Esophagus squamous epithelium (tissue), 5 donors: ENCODE measurements around the gene KIAA1671. TPM values are rescaled to one million over a fixed set of nuclear protein-coding genes. Genes with fewer than 3 reads are reported as not detected.

Experiments
- DNase-seq: peaks from one replicate; lab custom pipeline; 2025; lab: John Stamatoyannopoulos, UW
- H3K27ac ChIP-seq, 4 donors: fragments of 200-600 bp; sonication (generic); one replicate each; pipeline ENCODE4 v1.5.1; 2016 to 2019; ENCODE audit warnings: mild to moderate bottlenecking in 1 of 4
- H3K27me3 ChIP-seq, 4 donors: fragments of 200-600 bp; sonication (generic); 1 replicate in 3 of 4; 2 replicates in 1 of 4; pipeline versions ENCODE4 v1.5.1 to v1.6.0; 2017 to 2021; ENCODE audit warnings: antibody characterized with exemption in 1 of 4
- H3K36me3 ChIP-seq, 3 donors: fragments of 200-600 bp; sonication (generic); one replicate each; pipeline ENCODE4 v1.5.1; 2016 to 2019
- H3K4me1 ChIP-seq, 3 donors: fragments of 200-600 bp; sonication (generic); one replicate each; pipeline ENCODE4 v1.5.1; 2017 to 2019
- H3K4me3 ChIP-seq, 4 donors: fragments of 200-600 bp; sonication (generic); 1 replicate in 3 of 4; 2 replicates in 1 of 4; pipeline ENCODE4 v1.5.1; 2016 to 2019; ENCODE audit warnings: mild to moderate bottlenecking in 2 of 4, moderate library complexity in 1 of 4
- H3K9me3 ChIP-seq, 3 donors: fragments of 200-600 bp; sonication (generic); one replicate each; pipeline ENCODE4 v1.5.1; 2016 to 2019
- POLR2A ChIP-seq, 4 donors: fragments of 450-650 bp; IDR thresholded peaks; one replicate each; pipeline ENCODE4 v1.6.1; 2017; ENCODE audit warnings: antibody characterized with exemption in 4 of 4, mild to moderate bottlenecking in 4 of 4, moderate library complexity in 3 of 4
- WGBS, 2 donors: methylation state at CpG; one replicate each; pipeline ENCODE4 v1.1.5; 2018; 5-methylcytosine and 5-hydroxymethylcytosine counted together
- intact Hi-C: fragments of 100-400 bp; cut with DNase I; formaldehyde crosslinking; loops from one replicate; pipeline ENCODE4 v1.15.0; 2022
- total RNA-seq, 4 donors: library from RNA; depleted of rRNA; stranded (reverse); fragments of >200 nt; gene quantifications; one replicate each; pipeline ENCODE4 v1.1.0, GENCODE V29; 2016
- TF ChIP-seq, protein P1 (sequence below), 6 experiments: fragments of 450-650 bp in 4 of 6; fragments of 200-600 bp in 2 of 6; sonication (generic) in 2 of 6; IDR thresholded peaks; one replicate each; pipeline ENCODE4 v1.5.1; 2016 to 2019; ENCODE audit warnings: antibody characterized with exemption in 6 of 6, mild to moderate bottlenecking in 4 of 6, moderate library complexity in 4 of 6
- donor health status: DM: yes; HTN: yes; CAD: no.

KIAA1671 gene
- total RNA-seq, 4 donors from 2014 or later: 43.1 to 73.2 (median 47.5) TPM

DNA sequence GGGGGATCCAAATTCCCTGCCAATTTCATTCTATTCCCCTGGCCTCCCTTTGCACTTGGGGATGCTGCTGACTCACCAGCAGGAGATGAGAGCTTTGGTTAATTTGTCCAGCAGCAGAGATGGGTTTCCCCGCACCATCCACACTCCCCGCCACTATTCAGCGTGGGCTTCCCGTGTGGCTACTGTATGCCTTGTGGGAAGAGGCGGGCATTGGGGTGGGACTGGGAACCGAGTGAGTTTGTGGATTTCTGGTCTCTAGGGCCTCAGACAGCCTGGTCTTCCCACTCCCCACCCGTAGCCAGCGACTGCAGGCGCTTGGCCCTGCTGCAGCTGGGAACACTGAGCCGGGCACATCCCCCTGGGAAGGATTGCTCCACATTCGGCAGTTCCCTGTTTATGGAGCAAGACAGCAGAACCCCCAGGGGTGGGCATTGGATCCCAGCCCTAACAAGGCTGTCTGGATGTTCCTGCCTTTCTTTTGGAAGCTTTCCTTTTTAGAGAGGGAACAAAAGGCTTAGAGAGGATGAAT lies 23.4 kb downstream of the KIAA1671 start:
- intact Hi-C loops: no loop called here
- DNase-seq: no peak
- no peaks in the 10 kb centered on the region for H3K27me3 ChIP-seq
- H3K4me3 ChIP-seq: peak overlapping the region in 2 of 4 donors; percentile 2 to 5
- no peaks in the 10 kb centered on the region for H3K9me3 ChIP-seq
- H3K36me3 ChIP-seq: no peaks in the 10 kb centered on the region
- TF ChIP-seq POLR2A (IDR thresholded peaks at IDR 0.05): no peak
- TF ChIP-seq, protein P1, sequence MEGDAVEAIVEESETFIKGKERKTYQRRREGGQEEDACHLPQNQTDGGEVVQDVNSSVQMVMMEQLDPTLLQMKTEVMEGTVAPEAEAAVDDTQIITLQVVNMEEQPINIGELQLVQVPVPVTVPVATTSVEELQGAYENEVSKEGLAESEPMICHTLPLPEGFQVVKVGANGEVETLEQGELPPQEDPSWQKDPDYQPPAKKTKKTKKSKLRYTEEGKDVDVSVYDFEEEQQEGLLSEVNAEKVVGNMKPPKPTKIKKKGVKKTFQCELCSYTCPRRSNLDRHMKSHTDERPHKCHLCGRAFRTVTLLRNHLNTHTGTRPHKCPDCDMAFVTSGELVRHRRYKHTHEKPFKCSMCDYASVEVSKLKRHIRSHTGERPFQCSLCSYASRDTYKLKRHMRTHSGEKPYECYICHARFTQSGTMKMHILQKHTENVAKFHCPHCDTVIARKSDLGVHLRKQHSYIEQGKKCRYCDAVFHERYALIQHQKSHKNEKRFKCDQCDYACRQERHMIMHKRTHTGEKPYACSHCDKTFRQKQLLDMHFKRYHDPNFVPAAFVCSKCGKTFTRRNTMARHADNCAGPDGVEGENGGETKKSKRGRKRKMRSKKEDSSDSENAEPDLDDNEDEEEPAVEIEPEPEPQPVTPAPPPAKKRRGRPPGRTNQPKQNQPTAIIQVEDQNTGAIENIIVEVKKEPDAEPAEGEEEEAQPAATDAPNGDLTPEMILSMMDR (IDR thresholded peaks at IDR 0.05): no peak
- peak overlapping the region; percentile 90 to 98 (median 96) for H3K27ac ChIP-seq
- WGBS, 2 donors: 20 to 22% methylated on average over 2 to 11 of the region's 11 CpGs
- peaks cover 35 to 90% (median 46%) of the 10 kb centered on the region in 3 donors for H3K4me1 ChIP-seq

DNA sequence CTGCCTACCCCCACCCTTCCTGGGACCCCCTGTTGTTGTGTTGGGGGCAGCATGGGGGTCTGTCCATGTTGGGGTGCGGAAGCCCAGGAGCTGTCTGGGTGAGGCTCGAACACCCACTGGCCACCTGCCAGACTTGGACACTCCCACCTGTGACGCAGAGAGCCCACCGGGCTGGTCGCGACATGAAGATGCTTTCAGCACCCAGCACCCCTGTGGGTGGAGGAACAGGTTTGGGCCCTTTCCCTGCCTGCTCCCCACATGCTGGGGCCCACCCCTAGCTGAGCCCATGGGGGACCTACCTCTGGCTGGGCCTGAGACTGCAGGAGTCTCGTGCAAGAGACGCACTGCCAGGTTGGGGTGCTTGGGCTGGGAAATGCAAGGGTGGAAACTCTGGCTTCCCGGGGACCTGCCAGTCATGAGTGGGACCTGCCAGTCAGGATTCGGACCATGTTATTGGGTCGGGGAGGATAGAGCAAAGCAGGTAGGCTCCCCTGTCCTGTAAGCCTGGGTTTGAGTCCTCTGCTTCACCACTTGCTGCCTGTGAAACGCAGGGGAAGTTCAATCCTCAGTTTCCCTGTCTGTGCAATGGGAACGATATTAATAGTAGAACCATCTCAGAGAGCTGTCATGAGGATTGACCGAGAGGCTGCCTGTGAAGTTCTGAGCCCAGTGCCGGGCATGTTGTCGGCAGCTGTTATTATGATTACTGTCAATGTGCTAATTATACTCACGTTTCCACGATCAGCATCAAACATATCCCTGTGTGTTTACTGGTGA lies 24.1 kb downstream of the KIAA1671 start:
- H3K9me3 ChIP-seq: no peaks in the 10 kb centered on the region
- intact Hi-C loops: no loop called here
- no peak for DNase-seq
- H3K36me3 ChIP-seq: no peaks in the 10 kb centered on the region
- H3K4me3 ChIP-seq: peak overlapping the region in 2 of 4 donors; percentile 5 to 28
- TF ChIP-seq, protein P1 (IDR thresholded peaks at IDR 0.05): no peak
- peak in 1 of 4 donors; percentile 39 for TF ChIP-seq POLR2A (IDR thresholded peaks at IDR 0.05)
- 33 to 40% methylated on average over 1 to 9 of the region's 18 CpGs for WGBS, 2 donors
- peaks cover 37 to 90% (median 48%) of the 10 kb centered on the region in 3 donors for H3K4me1 ChIP-seq
- peak overlapping the region; percentile 90 to 98 (median 96) for H3K27ac ChIP-seq
- H3K27me3 ChIP-seq: no peaks in the 10 kb centered on the region

DNA sequence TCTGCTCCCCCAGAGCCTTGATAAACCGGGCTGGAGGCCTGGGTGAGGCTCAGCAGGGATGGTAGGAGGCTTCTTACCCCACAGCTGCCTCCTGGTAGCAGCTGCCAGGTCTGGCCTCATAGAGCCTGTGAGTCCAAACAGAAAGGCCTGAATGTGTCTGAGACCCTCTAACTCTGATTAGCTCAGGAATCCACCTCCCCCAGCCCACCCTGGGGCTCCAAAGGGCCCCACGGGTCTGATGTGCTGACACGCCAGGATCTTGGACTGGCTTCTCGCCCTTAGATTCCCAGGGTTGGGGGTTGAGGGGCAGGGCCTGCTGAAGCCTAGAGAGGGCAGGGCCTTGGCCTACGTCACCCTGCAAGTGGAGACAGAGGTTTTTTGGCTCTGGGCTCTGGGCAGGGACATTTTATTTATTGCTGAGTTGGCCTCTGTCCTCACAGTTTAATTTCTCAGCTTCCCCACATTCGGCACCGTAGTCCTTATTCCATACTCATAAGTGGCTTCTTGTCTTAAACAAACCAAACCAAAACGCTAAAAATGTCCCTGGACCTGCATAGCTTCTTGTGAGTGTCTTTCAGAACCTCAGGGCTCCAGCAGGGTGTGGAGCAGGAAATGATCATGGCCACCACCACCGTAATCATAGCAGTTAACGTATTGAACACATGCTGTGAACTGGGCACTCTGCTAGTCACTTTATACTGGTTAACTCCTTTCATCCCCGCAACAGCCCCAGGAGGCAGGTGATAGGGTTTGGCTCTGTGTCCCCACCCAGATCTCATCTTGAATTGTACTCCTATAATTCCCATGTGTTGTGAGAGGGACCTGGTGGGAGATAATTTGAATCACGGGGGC lies 25.1 kb downstream of the KIAA1671 start:
- intact Hi-C loops: no loop called here
- peak in 2 of 4 donors; percentile 13 to 33 for TF ChIP-seq POLR2A (IDR thresholded peaks at IDR 0.05)
- TF ChIP-seq, protein P1 (IDR thresholded peaks at IDR 0.05): no peak
- Histone ChIP-seq H3K27ac (peak overlapping the region; percentile 90 to 98 (median 96)), H3K36me3 (no peaks in the 10 kb centered on the region), H3K27me3 (no peaks in the 10 kb centered on the region), H3K4me3 (peak overlapping the region in 1 of 4 donors; percentile 28), H3K9me3 (no peaks in the 10 kb centered on the region), H3K4me1 (peaks cover 41 to 97% (median 50%) of the 10 kb centered on the region in 3 donors)
- 21 to 28% methylated on average over 10 to 12 of the region's 12 CpGs for WGBS, 2 donors
- DNase-seq: no peak

DNA sequence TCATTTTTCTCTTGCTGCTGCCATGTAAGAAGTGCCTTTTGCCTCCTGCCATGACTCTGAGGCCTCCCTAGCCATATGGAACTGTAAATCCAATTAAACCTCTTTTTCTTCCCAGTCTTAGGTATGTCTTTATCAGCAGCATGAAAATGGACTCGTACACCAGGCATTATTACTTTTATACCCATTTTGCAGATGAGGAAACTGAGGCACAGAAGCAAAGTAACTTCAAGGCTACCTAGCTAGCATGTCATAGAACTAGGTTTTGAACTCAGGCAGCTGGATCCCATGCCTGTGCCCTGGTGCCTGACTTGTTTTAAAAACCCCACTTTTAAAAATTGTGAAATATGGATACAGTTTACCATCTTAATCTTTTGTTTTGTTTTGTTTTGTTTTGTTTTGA lies 25.8 kb downstream of the KIAA1671 start:
- Histone ChIP-seq H3K27ac (peak overlapping the region; percentile 90 to 98 (median 96)), H3K36me3 (no peaks in the 10 kb centered on the region), H3K4me1 (peaks cover 44 to 96% (median 56%) of the 10 kb centered on the region in 3 donors), H3K4me3 (no peak overlapping the region), H3K9me3 (no peaks in the 10 kb centered on the region), H3K27me3 (no peaks in the 10 kb centered on the region)
- 85 to 100% methylated on average over 1 of the region's 1 CpG for WGBS, 2 donors
- intact Hi-C loops: no loop called here
- TF ChIP-seq, protein P1 (IDR thresholded peaks at IDR 0.05): no peak
- DNase-seq: no peak
